CD4-positive, alpha-beta T cell treated with Interleukin-10 for 1 hour (primary cell): Measurements from ENCODE around the gene XIRP1.

Source experiments
- DNase-seq: peaks from one replicate; pipeline ENCODE4 v3.0.0-alpha.2; 2020

The XIRP1 gene

DNA sequence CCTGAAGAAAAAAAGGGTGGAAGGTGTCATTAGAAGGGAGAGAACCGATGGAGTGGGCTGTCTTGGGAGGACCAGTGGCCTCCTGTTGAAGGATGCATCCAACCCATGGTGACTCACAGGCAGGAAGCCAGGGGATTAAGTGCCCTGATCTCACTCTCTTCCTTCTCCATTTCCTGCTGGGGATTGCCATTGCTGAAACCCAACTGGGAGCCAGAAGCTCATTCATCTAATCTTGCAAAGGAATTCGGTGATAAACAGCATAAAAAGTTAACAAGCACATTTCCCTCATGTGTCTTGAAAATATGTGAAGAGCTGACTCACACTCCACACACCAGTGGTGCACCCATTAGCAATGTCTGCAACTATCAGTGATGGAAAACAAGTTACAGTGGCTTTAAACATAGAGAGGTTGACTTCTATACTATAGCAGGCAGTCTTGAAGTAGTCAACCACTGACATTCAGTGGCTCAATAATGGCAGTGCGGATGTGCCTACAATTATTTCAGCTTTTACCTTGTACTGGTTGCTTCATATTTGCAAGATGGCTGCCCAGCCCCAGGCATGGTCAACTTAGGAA lies 26.2 kb downstream of the XIRP1 start:
- no peak for DNase-seq

DNA sequence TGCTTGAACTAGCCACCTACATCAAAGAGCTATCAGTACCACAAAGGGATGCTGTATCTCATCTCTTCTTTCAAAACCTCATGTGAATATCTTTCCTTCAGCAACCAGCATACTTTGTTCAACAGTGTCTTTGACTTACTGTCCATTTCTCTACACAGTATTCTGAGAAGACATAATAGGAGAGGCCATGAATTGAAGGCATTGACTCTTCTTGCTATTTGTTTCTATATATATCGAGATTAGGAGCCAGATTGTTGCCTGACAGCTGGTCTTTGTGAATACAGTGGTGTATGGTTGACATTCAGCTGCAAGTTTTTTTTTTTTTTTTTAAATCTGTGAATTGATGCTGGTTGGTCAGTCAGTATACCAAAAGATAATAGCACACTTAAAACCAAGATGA lies 26.9 kb downstream of the XIRP1 start:
- no peak for DNase-seq

DNA sequence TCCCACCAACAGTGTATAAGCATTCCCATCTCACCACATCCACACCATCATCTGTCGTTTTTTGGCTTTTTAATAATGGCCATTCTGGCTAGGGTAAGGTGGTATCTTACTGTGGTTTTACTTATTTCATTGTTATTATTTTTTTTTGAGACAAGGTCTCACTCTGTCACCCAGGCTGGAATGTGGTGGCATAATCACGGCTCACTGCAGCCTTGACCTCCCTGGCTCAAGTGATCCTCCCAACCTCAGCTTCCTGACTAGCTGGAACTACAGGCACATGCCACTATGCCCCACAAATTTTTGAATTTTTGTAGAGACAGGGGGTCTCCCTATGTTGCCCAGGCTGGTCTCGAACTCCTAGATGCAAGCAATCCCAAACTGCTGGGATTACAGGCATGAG lies 28.0 kb downstream of the XIRP1 start:
- DNase-seq, result no peak

DNA sequence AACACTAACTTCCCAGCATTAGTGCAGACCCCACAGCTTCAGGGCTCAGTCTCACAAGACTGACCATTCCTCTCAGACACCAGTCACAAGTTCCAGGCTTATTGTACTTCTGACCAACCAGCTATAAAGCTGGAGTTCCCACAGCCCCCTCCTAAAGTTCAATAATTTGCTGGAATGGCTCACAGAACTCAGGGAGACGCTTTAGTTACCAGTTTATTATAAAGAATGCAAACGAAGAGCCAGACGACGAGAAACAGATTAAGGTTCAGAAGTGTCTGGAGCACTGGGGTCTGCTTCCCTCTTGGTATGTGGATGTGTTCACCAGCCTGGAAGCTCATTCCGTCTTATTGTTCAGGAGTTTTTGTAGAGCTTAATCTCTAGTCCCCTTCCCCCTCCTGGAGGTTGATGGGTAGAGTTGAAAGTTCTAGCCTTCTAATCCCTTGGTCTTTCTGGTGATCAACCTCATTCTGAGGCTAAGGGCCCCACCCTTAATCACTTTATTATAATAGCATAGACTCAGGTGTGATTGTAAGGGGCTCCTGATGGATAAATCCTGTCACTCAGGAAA lies 34.2 kb downstream of the XIRP1 start:
- no peak for DNase-seq

DNA sequence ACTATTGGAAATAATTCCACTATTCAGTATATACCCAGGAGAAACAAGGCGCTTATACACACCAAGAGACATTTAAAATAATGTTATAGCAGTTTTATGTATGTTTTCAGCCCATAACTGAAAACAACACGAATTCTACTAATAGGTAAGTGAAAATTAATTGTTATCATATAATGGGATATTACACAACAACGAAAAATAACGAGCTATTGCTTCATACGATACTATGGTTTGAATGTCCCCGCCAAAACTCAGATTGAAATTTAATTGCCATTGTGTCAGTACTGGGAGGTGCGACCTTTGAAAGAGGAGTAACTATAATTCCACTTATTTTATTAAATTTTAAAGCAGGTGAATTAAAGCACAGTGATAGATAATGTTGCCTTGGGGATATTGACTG lies 35.0 kb downstream of the XIRP1 start:
- DNase-seq, result no peak

DNA sequence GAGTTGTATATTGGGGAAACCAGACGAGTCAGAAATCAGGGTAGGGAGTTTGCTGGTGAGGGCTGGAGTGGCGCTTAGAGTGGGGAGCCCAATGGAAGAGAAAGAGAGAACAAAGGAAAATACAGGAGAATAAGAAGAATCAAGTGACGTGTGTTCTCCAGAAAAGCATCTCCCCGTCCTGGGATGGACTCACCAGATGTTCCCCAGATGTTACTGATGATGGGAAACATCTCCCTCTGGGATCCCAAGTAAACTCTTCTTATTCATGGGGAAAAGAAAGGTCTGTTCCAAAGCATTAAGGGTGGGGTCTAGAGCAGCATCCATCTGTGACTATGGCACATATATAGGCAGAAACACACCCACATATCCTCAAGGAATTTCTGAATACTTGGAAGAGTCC lies 36.0 kb downstream of the XIRP1 start:
- DNase-seq, result no peak

DNA sequence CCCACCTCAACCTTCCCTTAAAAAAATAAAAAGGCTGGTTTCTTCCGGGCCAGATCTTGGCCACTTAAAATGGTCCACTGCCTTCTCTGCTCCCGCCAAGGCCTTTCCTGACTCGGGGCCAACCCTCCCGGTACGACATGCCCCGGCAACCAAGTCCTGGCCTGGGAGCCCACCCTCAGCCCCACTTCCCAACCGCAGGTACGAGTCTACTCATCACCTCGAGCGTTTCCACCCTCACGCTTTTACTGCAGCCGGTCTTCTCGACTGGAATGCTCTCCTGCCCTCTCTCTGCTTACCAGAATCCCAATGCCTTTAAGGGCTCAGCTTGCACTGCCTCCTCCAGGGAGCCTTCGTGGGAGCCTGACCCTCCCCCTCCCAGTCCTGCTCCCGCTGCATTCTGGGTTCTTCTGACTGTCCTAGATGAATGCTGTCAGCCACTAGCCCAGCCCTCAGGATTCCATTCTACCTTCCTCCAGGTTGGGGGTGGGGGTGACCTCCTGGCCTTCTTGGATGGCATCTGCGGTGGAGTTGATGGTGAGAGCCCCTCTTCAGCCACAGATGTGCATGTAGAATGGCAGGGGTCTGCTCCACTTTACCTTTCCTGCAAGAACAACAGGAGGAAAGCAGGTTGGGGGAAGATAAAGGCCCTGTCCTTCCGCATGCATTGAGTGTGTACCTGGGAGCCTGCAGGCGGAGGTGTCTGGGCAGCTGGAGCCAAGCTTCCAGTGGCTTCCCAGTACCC lies 37.9 kb downstream of the XIRP1 start:
- DNase-seq, result no peak

DNA sequence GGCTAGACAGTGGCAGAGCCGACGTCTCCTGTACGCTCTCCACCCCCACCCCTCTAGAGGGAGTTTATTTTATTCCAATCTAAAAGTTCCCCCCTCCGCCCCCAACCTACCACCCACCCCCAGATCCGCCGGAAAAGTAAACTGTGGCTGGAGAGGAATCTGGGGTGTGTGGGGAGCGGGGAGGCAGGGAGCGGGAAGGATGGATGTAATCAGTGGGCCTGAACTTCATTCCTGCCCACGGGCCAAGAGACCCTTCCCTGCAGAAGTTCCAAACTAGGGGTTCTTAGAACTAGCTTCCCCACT lies 38.5 kb downstream of the XIRP1 start:
- DNase-seq, result no peak

DNA sequence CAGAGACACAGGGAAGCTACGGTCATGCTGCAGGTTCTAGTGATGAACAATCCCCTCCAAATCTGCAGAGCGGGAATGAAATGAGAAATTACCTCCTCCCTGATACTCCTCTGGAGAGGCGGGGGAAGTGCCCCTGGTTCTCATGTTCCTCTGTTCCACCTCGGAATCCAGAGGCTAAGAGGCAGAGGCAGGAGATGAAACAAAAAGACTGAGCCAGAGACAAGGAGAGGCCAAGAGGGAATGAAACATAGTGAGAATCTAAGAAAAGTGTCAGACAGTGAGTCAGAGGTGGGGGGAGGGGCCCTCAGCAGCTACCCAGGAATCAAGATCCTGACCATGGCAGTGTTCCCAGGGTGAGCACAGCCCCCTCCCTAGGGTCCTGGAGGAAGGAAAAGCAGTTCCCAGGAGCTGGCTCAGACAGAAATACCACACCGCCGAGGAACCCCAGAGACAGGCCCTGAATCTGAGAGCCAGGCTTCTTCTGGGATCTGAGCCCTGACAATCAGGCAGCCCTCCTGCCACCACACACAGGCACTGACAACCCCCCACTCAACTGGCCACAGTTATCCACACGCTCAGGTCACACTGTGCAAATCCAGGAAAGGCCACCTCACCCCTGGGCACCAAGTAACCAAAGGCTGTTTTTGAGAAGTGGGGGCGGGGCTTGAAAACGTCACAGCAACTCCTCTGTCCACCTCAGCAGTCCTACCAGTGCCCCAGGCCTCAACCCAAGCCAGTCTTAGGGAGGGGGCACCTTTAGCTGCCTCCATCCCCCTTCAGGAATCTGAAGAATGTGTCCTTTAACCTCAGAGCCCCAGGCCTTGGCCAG lies 41.4 kb downstream of the XIRP1 start:
- peak; percentile 54 for DNase-seq

DNA sequence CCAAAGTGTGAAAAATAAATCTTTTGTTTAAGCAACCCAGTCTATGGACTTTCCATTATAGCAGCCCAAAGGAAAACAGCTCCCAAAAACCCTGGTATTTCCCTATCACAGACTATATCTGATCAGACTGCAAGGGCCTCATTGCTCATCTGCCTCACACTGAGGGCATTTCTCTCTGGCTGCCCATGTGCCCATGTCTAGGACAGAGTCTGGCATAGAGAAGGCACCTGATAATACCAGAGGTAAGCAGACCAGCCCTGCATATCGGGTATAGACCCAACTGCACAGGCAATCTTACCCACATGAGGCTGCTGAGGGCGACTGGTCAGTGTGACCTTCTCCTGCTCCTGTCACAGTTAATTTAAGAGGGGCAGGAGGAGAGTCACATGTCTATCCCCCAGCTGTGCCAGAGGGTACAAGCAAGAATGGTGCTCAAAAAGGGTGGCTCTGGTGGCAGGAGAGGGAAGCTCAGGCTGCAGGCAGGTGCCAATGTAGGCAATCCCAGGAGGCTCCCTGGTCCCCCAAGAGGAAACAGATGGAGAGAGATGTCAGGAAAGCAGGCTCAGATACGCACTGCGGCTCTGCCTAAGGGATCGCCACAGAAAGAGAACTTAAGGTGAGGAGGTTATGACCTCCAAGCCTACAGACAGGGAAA lies 42.1 kb downstream of the XIRP1 start:
- DNase-seq, result peak; percentile 15

DNA sequence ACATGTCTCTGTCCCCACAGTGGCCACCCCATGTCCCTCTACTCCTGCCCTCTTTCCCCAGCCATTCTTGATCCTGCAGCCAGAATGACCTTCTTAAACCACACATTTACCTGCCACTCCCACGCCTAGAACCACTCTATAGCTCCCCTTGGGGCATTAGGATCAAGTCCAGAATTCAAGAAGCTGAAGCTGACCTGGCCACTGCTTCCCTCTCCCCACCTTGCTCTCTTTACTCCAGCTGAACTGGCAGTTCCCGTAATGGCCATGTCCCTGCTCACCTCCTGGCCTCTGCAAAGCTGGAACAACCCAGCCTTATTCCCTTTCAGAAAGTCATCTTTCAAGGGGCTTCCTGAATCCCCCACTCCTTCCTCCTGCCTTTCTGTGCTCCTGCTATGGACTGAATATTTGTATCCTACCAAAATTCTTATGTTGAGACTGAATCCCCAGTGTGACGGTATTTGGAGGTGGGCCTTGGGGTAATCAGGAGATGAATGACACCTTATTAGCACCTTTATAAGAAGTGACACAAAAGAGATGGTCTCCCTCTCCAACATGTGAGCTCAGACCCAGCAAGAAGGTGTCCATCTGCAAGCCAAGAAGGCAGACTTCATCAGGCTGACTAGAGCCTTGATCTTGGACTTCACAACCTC lies 42.8 kb downstream of the XIRP1 start:
- DNase-seq, result peak; percentile 10

DNA sequence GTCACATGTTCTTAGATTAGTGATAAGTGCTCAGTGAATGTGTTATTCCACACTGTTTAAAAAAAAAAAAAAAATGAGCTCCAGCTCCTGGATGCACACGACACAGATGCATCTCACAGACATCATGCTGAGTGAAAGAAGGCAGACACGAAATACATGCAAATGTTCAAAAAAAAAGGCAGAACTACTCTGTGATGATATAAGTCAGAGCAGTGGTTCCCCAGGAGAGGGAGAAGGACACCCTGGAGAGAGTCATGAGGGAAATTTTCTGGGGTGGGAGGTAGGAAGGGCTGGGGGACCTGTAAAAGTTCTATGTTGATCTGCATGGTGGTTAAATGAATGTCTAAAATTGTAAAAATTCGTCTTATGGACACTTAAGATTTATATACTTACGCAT lies 43.3 kb downstream of the XIRP1 start:
- DNase-seq, result peak; percentile 25

DNA sequence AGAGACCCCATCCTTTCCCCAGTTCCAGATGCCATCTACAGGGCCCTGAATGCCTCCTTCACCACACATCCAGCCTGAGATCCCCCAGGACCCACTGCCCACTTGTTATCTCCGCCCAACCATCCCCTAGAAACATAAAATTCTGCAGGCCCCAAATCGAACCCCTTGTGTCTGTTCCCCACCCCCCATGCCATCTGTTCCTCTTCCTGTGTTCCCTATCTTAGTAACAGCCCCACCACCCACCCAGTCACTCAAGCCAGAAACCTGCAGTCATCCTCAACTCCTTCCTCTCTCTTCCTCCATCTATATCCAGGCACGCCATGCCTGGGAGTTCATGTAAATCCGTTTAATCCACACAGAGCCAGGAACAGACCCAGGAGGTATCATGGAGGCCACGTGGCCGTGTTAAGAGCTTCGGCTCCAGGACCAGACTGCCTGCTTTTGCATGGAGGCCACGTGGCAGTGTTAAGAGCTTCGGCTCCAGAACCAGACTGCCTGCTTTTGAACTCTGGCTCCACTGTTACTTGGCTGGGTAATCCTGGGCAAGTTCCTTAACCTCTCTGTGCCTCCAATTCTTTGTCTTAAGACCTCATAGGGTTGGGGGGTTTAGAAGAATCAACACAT lies 43.8 kb downstream of the XIRP1 start:
- DNase-seq, result no peak

DNA sequence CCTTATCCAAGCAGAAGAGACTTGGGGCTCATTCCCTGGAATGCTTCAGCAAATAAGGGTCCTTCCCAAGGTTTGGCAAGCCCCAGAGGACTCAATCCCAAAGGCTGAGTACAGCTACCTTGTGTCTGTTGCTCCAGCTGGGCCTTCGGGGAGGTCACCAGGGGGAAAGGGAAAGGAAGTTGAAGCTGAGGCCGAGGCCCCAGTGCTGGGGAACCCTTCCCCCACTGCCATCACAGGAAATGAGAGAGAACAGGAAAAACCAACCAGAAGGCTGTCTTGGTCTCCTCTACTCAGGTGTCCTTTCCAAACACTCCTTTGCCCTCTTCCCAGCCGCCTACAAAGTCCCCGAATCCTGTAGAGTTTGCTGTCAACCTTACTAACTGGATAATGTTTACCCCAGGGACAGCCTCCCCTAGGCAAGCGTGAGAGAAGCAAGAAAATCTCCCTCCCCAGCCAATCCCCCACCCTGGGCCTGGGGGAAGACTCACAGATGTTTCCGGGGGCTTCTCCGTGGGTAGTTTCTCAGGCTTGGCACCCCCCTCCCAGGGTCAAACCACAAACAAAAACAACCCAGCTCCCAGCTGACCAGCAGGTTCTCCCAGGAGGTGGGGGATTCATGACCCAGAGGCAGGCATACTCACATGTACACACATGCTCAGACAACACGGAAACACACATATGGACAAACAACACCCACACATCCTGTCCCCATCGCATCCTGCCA lies 44.5 kb downstream of the XIRP1 start:
- peak; percentile 59 for DNase-seq

DNA sequence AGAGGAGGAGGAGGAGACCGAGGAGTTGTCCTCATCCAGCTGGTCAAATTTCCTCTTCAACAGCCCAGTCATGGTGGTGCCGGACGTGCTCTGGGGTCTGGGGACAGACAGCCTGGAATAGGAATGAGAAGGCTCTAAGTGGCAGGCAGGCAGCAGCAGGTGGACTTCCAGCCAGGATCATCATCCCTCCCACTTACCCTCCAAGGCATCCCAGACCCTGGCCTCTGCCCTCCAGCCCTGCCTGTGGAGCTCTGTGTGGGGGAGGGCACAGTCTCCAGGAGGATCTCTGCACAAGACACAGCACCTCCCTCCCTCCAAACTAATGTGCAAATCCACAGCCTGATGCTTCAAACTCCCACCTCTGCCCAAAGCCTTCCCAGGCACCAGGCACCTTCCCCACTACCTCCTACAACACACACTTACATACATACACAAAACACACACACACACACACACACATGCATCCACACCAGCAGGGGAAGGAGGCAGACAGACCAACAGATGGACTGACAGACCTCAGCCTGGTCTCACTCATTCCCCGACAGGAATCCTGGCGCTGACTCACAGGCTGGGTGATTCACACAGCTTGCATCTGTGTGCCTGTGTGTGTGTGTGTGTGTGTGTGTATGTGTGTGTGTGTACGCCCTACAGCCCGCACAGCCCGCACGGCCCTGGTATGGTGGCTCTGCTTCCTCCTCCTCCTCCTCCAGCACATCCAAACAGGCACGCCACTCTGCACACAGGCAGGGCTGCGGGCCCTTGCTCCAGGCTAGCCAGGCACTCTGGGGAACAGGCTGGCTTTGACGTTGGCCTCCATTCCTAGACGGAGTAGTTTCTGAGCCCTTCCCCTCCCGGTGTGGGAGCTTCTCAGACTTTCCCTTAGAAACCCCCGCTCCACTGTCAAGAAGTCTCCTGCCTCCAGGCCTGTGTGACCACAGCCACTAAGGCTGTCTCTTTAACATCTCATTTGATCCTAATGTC lies 45.5 kb downstream of the XIRP1 start:
- DNase-seq, result peak; percentile 65

DNA sequence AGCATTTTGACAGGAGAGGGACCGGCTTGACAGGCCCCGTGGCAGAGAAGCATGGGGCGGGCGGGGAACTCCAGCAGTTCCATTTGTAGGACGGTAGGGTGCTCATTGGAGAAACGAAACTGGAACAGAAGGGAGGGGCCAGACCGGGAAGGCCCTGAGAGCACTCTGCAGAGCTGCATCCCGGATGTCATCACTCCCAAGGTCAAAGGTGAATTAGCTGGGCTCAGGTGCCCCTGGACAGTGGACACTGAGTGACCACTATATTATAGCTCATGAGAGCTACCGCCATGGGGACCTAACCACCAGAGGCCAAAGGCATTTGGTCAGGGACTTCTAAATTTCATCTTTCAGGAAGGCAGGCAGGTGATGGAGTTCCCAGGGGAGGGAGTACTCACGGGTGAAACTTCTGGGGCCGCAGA lies 46.3 kb downstream of the XIRP1 start:
- DNase-seq, result peak; percentile 22

DNA sequence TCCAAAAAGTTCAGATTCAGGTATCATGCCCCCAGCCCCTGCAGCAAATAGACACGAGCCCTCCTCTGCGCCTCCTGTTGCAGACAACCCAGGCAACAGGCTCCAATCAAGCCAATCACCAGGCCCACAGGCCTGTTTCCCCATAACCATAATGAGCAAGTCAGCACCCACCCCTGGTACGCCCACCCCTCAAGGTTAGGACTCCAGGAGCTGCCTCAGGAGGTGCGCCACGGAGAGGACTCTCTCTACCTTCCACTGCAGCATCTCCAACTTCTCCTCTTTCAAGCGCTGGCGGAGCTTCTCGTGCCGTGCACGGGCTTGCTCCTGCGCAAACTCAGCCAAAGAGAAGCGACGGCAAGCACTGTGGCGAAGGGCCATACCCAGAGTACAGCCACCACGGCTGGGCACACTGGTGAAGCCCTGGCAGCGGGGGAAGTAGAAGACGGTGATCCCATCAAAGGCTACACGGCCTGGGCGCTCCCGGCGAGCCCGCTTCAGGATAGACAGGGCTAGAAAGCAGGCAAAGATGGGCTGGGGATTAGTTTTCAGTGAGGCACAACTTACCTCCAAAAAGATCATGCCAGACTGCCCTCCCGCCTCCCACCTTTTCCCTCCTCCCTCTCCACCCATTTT lies 47.5 kb downstream of the XIRP1 start:
- no peak for DNase-seq

DNA sequence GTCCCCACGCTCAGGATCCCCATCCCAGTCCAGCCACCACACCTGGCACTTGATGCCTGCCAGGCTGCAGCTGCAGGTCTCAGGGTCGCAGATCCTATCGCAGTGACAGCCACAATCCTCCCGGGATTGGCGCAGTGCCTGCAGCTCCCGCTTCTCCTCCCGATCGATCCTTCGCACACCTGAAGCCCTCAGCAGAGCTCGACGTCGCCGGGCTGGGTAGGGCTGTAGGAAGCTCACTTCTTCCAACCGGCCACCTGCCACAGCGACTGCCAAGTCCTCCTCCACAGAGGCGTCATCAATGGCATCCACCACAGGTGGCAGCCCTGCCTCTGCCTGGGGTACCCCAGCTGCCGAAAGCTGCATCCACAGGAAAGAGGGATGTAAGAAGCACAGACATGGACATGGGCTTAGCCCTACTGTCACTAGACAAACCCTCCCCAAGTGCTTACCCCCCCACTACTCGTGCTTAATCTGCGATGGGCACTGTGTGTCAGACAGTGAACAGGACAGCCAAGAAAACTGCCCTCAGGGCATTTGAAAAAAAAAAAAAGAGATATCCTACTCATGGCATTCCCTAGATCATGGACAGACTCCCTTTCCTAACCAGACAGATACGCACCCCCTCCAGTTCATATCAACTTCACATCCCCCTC lies 48.2 kb downstream of the XIRP1 start:
- DNase-seq, result no peak
